Esophagus squamous epithelium (tissue), 4 donors: ENCODE data around the gene SYT13.

Experiments used
- POLR2A ChIP-seq, 4 donors: fragments of 450-650 bp; IDR thresholded peaks; one replicate each; pipeline ENCODE4 v1.6.1; 2017; ENCODE audit warnings: antibody characterized with exemption in 4 of 4, mild to moderate bottlenecking in 4 of 4, moderate library complexity in 3 of 4
- TF ChIP-seq, protein P1 (sequence below), 6 experiments: fragments of 450-650 bp in 4 of 6; fragments of 200-600 bp in 2 of 6; sonication (generic) in 2 of 6; IDR thresholded peaks; one replicate each; pipeline ENCODE4 v1.5.1; 2016 to 2019; ENCODE audit warnings: antibody characterized with exemption in 6 of 6, mild to moderate bottlenecking in 4 of 6, moderate library complexity in 4 of 6

DNA sequence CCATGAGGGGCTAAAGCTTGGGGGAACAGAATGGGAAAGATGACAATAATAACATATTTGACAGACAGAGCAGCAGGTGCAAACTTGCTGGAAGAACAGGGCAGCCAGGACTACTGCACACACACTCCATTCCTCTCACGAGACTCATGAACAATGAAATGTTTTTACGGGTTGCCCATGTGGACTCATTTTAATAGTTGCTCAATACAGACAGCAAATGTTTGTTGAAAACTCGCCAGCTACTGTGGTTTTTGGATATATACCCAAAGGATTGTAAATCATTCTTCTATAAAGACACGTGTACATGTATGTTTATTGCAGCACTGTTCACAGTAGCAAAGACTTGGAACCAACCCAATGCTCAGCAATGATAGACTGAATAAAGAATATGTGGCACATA, 10.3 kb downstream of the SYT13 start:
- TF ChIP-seq, protein P1, sequence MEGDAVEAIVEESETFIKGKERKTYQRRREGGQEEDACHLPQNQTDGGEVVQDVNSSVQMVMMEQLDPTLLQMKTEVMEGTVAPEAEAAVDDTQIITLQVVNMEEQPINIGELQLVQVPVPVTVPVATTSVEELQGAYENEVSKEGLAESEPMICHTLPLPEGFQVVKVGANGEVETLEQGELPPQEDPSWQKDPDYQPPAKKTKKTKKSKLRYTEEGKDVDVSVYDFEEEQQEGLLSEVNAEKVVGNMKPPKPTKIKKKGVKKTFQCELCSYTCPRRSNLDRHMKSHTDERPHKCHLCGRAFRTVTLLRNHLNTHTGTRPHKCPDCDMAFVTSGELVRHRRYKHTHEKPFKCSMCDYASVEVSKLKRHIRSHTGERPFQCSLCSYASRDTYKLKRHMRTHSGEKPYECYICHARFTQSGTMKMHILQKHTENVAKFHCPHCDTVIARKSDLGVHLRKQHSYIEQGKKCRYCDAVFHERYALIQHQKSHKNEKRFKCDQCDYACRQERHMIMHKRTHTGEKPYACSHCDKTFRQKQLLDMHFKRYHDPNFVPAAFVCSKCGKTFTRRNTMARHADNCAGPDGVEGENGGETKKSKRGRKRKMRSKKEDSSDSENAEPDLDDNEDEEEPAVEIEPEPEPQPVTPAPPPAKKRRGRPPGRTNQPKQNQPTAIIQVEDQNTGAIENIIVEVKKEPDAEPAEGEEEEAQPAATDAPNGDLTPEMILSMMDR (IDR thresholded peaks at IDR 0.05), result no peak
- no peak for TF ChIP-seq POLR2A (IDR thresholded peaks at IDR 0.05)
